SK-N-SH treated with all-trans-retinoic acid at 6 μM for 48 hours (cell line): Measurements from ENCODE around the gene CAPN11.
"Not testable (repeated sequence)": the region's sequence is repeated elsewhere in the genome, so short reads cannot be mapped to it uniquely, and the experiment has no call there.

Experiments
- ATAC-seq: fragments of 200-7000 bp; cut with Tn5 transposase; 3 replicates; pipeline ENCODE4 v1.9.1; 2020; ENCODE audit warnings: mild to moderate bottlenecking, moderate library complexity
- ARNTL ChIP-seq: fragments of 450-650 bp; formaldehyde crosslinking; IDR thresholded peaks from 2 replicates; pipeline ENCODE4 v1.5.0; 2020; ENCODE audit warnings: low read depth, mild to moderate bottlenecking, moderate library complexity, borderline replicate concordance
- BACH2 ChIP-seq: fragments of 250-450 bp; sonication (Bioruptor Pico); IDR thresholded peaks from 2 replicates; pipeline ENCODE4 v1.9.0; 2021; ENCODE audit warnings: mild to moderate bottlenecking, borderline replicate concordance
- CSDC2 ChIP-seq: fragments of 250-450 bp; sonication (Bioruptor Pico); IDR thresholded peaks from 2 replicates; pipeline ENCODE4 v1.5.0; 2020; ENCODE audit warnings: mild to moderate bottlenecking, moderate library complexity
- CSRNP3 ChIP-seq: fragments of 250-450 bp; sonication (Bioruptor Pico); IDR thresholded peaks from 2 replicates; pipeline ENCODE4 v1.5.1; 2021; ENCODE audit warnings: mild to moderate bottlenecking, moderate library complexity
- ESRRG ChIP-seq: fragments of 250-450 bp; sonication (Bioruptor Pico); IDR thresholded peaks from 2 replicates; pipeline ENCODE4 v1.6.1; 2021; ENCODE audit warnings: mild to moderate bottlenecking
- ISL1 ChIP-seq: fragments of 250-450 bp; sonication (Bioruptor Pico); IDR thresholded peaks from 2 replicates; pipeline ENCODE4 v2.1.2; 2022; ENCODE audit warnings: mild to moderate bottlenecking, moderate library complexity
- PATZ1 ChIP-seq: fragments of 250-450 bp; sonication (Bioruptor Pico); IDR thresholded peaks from 2 replicates; pipeline ENCODE4 v1.8.0; 2020; ENCODE audit warnings: mild to moderate bottlenecking, moderate library complexity, borderline replicate concordance
- POU6F1 ChIP-seq: fragments of 250-450 bp; sonication (Bioruptor Pico); IDR thresholded peaks from 2 replicates; pipeline ENCODE4 v1.8.0; 2021; ENCODE audit warnings: low read depth, mild to moderate bottlenecking, moderate library complexity, borderline replicate concordance
- PPARA ChIP-seq: fragments of 250-450 bp; sonication (Bioruptor Pico); IDR thresholded peaks from 2 replicates; pipeline ENCODE4 v1.5.0; 2020; ENCODE audit warnings: mild to moderate bottlenecking, borderline replicate concordance
- SNAI2 ChIP-seq: fragments of 250-450 bp; sonication (Bioruptor Pico); IDR thresholded peaks from 2 replicates; pipeline ENCODE4 v1.5.0; 2020; ENCODE audit warnings: mild to moderate bottlenecking, moderate library complexity
- TCF4 ChIP-seq: fragments of 250-450 bp; sonication (Bioruptor Pico); IDR thresholded peaks from 2 replicates; pipeline ENCODE4 v1.8.0; 2021; ENCODE audit warnings: mild to moderate bottlenecking, moderate library complexity, borderline replicate concordance
- TOX ChIP-seq: fragments of 250-450 bp; sonication (Bioruptor Pico); IDR thresholded peaks from 2 replicates; pipeline ENCODE4 v1.8.0; 2021; ENCODE audit warnings: mild to moderate bottlenecking, moderate library complexity, borderline replicate concordance
- TSHZ2 ChIP-seq: fragments of 250-450 bp; sonication (Bioruptor Pico); IDR thresholded peaks from 2 replicates; pipeline ENCODE4 v1.5.0; 2020; ENCODE audit warnings: mild to moderate bottlenecking, moderate library complexity
- ZC3H10 ChIP-seq: fragments of 250-450 bp; sonication (Bioruptor Pico); IDR thresholded peaks from 2 replicates; pipeline ENCODE4 v1.5.1; 2021; ENCODE audit warnings: mild to moderate bottlenecking, moderate library complexity
- ZFP3 ChIP-seq: fragments of 250-450 bp; sonication (Bioruptor Pico); IDR thresholded peaks from 2 replicates; pipeline ENCODE4 v1.5.0; 2020; ENCODE audit warnings: mild to moderate bottlenecking, moderate library complexity
- ZFP30 ChIP-seq: fragments of 450-650 bp; formaldehyde crosslinking; IDR thresholded peaks from 2 replicates; pipeline ENCODE4 v1.5.0; 2022; ENCODE audit warnings: mild to moderate bottlenecking, moderate library complexity
- ZNF565 ChIP-seq: fragments of 450-650 bp; formaldehyde crosslinking; conservative IDR thresholded peaks from 2 replicates; pipeline ENCODE4 v1.5.0; 2020; ENCODE audit warnings: low read depth, mild to moderate bottlenecking, moderate library complexity
- ZNF70 ChIP-seq: fragments of 450-650 bp; formaldehyde crosslinking; IDR thresholded peaks from 2 replicates; pipeline ENCODE4 v1.5.0; 2020; ENCODE audit warnings: mild to moderate bottlenecking, moderate library complexity
- ZNF8 ChIP-seq: fragments of 450-650 bp; formaldehyde crosslinking; IDR thresholded peaks from 2 replicates; pipeline ENCODE4 v1.5.0; 2020; ENCODE audit warnings: mild to moderate bottlenecking, moderate library complexity

CAPN11 gene

GRCh38 chr6:44193307-44193910 is 34.8 kb downstream of the CAPN11 start (continued):
- no peak for TF ChIP-seq PATZ1 (CRISPR knock-in tag)

GRCh38 chr6:44194326-44194725 is 35.7 kb downstream of the CAPN11 start:
- ATAC-seq = no peak
- no peak for TF ChIP-seq ESRRG (CRISPR knock-in tag)
- no peak for TF ChIP-seq TCF4 (CRISPR knock-in tag)
- no peak for TF ChIP-seq TSHZ2
- no peak for TF ChIP-seq ZNF8 (CRISPR knock-in tag)
- TF ChIP-seq ZC3H10 (CRISPR knock-in tag) = no peak
- TF ChIP-seq PATZ1 (CRISPR knock-in tag) = no peak
- no peak for TF ChIP-seq ISL1 (CRISPR knock-in tag)
- no peak for TF ChIP-seq CSDC2 (CRISPR knock-in tag)
- TF ChIP-seq SNAI2 (CRISPR knock-in tag) = no peak
- TF ChIP-seq PPARA (CRISPR knock-in tag) = no peak
- no peak for TF ChIP-seq TOX
- TF ChIP-seq POU6F1 (CRISPR knock-in tag) = no peak
- no peak for TF ChIP-seq ZFP3 (CRISPR knock-in tag)
- no peak for TF ChIP-seq CSRNP3 (CRISPR knock-in tag)
- TF ChIP-seq ZNF565 = no peak
- no peak for TF ChIP-seq ARNTL (CRISPR knock-in tag)
- TF ChIP-seq ZFP30 (CRISPR knock-in tag) = no peak
- TF ChIP-seq, all 23 proteins: peak for 0

GRCh38 chr6:44196351-44196750 is 37.7 kb downstream of the CAPN11 start:
- not testable (repeated sequence) for ATAC-seq

- TF ChIP-seq BACH2 = no peak
- no peak for TF ChIP-seq CSRNP3 (CRISPR knock-in tag)
- TF ChIP-seq ARNTL (CRISPR knock-in tag) = no peak
- TF ChIP-seq ZNF70 (CRISPR knock-in tag) = no peak
- TF ChIP-seq ESRRG (CRISPR knock-in tag) = no peak
- no peak for TF ChIP-seq POU6F1 (CRISPR knock-in tag)
- TF ChIP-seq, all 23 proteins: peak for 0
- no peak for ATAC-seq
Measured at GRCh38 chr6:44198684-44199083, 40.1 kb downstream of the CAPN11 start.
